ENCODE data around the gene RASA4. TPM values are rescaled to one million over a fixed set of nuclear protein-coding genes. Genes with fewer than 3 reads are reported as not detected.
"Not testable (repeated sequence)": the region's sequence is repeated elsewhere in the genome, so short reads cannot be mapped to it uniquely, and the experiment has no call there.

The RASA4 gene
- total and polyA plus RNA-seq, 4 donors = 1.1 to 7.3 (median 3.4) TPM

- H3K27me3 ChIP-seq (ENCODE audit: control insufficient read depth in 4 of 4, insufficient read depth in 4 of 4, low read length in 3 of 4); DNase-seq (ENCODE audit: low spot score); H3K9me3 ChIP-seq (ENCODE audit: control insufficient read depth in 4 of 4, low read length in 3 of 4); H3K4me1 ChIP-seq (ENCODE audit: control insufficient read depth in 4 of 4, insufficient read depth in 4 of 4, low read length in 3 of 4); H3K9ac ChIP-seq (ENCODE audit: low read depth in 1 of 2, low read length in 2 of 2); H3K27ac ChIP-seq (ENCODE audit: low read depth in 1 of 2, low read length in 2 of 2); H3K36me3 ChIP-seq (ENCODE audit: control insufficient read depth in 4 of 4, insufficient read depth in 3 of 4, low read depth in 1 of 4, low read length in 3 of 4); H3K4me3 ChIP-seq (ENCODE audit: low read depth in 1 of 3, low read length in 3 of 3): not testable (repeated sequence)
- no CpG with 5 or more reads among the region's 9 CpGs for WGBS
Measured at GRCh38 chr7:102599699-102600098, 16.9 kb downstream of the RASA4 start.

- not testable (repeated sequence) for H3K27me3 ChIP-seq (ENCODE audit: control insufficient read depth in 4 of 4, insufficient read depth in 4 of 4, low read length in 3 of 4); H3K4me1 ChIP-seq (ENCODE audit: control insufficient read depth in 4 of 4, insufficient read depth in 4 of 4, low read length in 3 of 4); H3K36me3 ChIP-seq (ENCODE audit: control insufficient read depth in 4 of 4, insufficient read depth in 3 of 4, low read depth in 1 of 4, low read length in 3 of 4); H3K9ac ChIP-seq (ENCODE audit: low read depth in 1 of 2, low read length in 2 of 2); H3K27ac ChIP-seq (ENCODE audit: low read depth in 1 of 2, low read length in 2 of 2); H3K4me3 ChIP-seq (ENCODE audit: low read depth in 1 of 3, low read length in 3 of 3); H3K9me3 ChIP-seq (ENCODE audit: control insufficient read depth in 4 of 4, low read length in 3 of 4); DNase-seq (ENCODE audit: low spot score)
- 69% methylated on average over 3 of the region's 10 CpGs for WGBS
Measured at GRCh38 chr7:102596036-102596435, 20.5 kb downstream of the RASA4 start.

DNA sequence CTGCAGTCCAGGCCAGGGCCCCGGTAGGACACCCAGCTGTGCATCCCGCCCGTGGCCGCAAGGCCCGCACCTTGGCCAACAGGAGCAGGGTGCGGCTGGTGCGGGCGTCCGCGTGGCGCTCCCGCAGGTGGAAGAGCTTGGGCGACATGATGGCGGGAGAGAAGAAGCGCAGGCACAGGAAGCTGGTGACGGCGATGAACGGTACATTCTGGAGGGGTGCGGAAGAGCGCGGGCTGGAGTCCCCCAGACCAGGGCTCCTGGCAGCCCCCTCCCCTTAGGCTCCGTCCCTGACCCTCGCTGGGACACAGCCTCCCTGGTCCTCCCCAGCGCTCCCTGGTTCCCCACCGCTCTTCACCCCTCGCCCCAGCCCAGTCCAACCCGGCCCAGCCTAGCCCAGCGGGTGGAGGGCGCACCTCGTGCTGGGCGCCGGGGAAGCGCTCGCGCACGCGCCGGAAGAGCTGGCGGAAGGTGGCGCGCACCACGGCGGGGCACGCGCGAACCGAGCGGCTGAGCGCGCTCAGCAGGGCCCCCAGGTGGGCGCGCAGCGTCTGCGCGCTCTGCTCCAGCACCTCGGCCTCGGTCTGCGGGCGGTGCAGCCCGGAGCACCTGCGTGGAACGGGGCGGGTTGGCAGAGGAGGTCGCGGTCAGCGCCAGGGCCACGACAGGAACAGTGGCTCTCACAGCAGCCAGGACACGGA, 22.8 kb downstream of the RASA4 start:
- not testable (repeated sequence) for H3K36me3 ChIP-seq (ENCODE audit: control insufficient read depth in 4 of 4, insufficient read depth in 3 of 4, low read depth in 1 of 4, low read length in 3 of 4); H3K4me1 ChIP-seq (ENCODE audit: control insufficient read depth in 4 of 4, insufficient read depth in 4 of 4, low read length in 3 of 4); H3K9ac ChIP-seq (ENCODE audit: low read depth in 1 of 2, low read length in 2 of 2); H3K27ac ChIP-seq (ENCODE audit: low read depth in 1 of 2, low read length in 2 of 2); H3K4me3 ChIP-seq (ENCODE audit: low read depth in 1 of 3, low read length in 3 of 3); DNase-seq (ENCODE audit: low spot score); H3K27me3 ChIP-seq (ENCODE audit: control insufficient read depth in 4 of 4, insufficient read depth in 4 of 4, low read length in 3 of 4); H3K9me3 ChIP-seq (ENCODE audit: control insufficient read depth in 4 of 4, low read length in 3 of 4)
- no CpG with 5 or more reads among the region's 68 CpGs for WGBS

DNA sequence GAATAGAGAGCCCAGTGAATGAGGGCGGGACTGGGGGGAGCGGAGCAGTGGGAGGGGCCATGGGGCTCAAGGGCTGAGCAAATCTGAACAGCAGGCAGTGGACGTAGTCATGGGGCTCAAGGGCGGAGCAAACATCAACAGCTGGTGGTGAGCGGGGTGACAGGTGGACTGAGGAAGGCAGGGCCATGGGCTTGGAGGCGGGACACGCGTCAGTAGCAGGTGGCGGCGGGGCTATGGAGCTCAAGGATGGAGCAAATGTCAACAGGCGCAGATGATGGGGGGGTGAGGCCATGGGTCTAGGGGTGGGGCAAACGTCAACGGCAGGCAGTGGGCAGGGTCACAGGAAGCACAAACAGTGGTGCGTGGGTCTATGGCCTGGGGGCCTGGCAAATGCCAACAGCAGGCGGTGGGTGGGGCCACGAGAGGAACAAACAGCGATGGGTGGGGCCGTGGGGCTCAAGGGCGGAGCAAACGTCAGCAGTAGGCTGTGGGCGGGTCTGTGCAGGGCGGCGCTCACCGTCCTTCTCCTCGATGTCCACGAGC, 24.0 kb downstream of the RASA4 start:
- not testable (repeated sequence) for H3K9me3 ChIP-seq (ENCODE audit: control insufficient read depth in 4 of 4, low read length in 3 of 4); H3K4me3 ChIP-seq (ENCODE audit: low read depth in 1 of 3, low read length in 3 of 3); DNase-seq (ENCODE audit: low spot score); H3K27me3 ChIP-seq (ENCODE audit: control insufficient read depth in 4 of 4, insufficient read depth in 4 of 4, low read length in 3 of 4); H3K36me3 ChIP-seq (ENCODE audit: control insufficient read depth in 4 of 4, insufficient read depth in 3 of 4, low read depth in 1 of 4, low read length in 3 of 4); H3K27ac ChIP-seq (ENCODE audit: low read depth in 1 of 2, low read length in 2 of 2); H3K4me1 ChIP-seq (ENCODE audit: control insufficient read depth in 4 of 4, insufficient read depth in 4 of 4, low read length in 3 of 4); H3K9ac ChIP-seq (ENCODE audit: low read depth in 1 of 2, low read length in 2 of 2)
- WGBS = 23% methylated on average over 6 of the region's 26 CpGs

DNA sequence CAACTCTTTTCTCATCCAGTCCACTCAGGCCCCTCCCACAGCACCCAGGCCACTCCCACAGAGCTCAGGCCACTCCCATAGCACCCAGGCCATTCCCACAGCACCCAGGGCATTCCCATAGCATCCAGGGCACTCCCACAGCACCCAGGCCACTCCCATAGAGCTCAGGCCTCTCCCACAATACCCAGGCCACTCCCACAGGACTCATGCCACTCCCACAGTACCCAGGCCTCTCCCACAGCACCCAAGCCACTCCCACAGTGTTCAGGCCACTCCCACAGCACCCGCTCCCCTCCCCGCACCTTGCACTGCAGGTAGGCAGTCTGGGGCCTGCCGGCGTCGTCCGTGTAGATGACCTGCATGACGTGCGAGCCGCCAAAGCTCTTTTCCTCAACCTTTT, 26.7 kb downstream of the RASA4 start:
- H3K4me1 ChIP-seq (ENCODE audit: control insufficient read depth in 4 of 4, insufficient read depth in 4 of 4, low read length in 3 of 4); H3K4me3 ChIP-seq (ENCODE audit: low read depth in 1 of 3, low read length in 3 of 3); H3K9ac ChIP-seq (ENCODE audit: low read depth in 1 of 2, low read length in 2 of 2); H3K27ac ChIP-seq (ENCODE audit: low read depth in 1 of 2, low read length in 2 of 2); H3K9me3 ChIP-seq (ENCODE audit: control insufficient read depth in 4 of 4, low read length in 3 of 4); H3K36me3 ChIP-seq (ENCODE audit: control insufficient read depth in 4 of 4, insufficient read depth in 3 of 4, low read depth in 1 of 4, low read length in 3 of 4); DNase-seq (ENCODE audit: low spot score); H3K27me3 ChIP-seq (ENCODE audit: control insufficient read depth in 4 of 4, insufficient read depth in 4 of 4, low read length in 3 of 4): not testable (repeated sequence)
- no CpG with 5 or more reads among the region's 9 CpGs for WGBS

GRCh38 chr7:102583495-102583894, 33.1 kb downstream of the RASA4 start:
- H3K9me3 ChIP-seq (ENCODE audit: control insufficient read depth in 4 of 4, low read length in 3 of 4); H3K36me3 ChIP-seq (ENCODE audit: control insufficient read depth in 4 of 4, insufficient read depth in 3 of 4, low read depth in 1 of 4, low read length in 3 of 4); H3K27me3 ChIP-seq (ENCODE audit: control insufficient read depth in 4 of 4, insufficient read depth in 4 of 4, low read length in 3 of 4); H3K4me1 ChIP-seq (ENCODE audit: control insufficient read depth in 4 of 4, insufficient read depth in 4 of 4, low read length in 3 of 4); H3K9ac ChIP-seq (ENCODE audit: low read depth in 1 of 2, low read length in 2 of 2); H3K4me3 ChIP-seq (ENCODE audit: low read depth in 1 of 3, low read length in 3 of 3); DNase-seq (ENCODE audit: low spot score); H3K27ac ChIP-seq (ENCODE audit: low read depth in 1 of 2, low read length in 2 of 2): not testable (repeated sequence)
- no CpG with 5 or more reads among the region's 5 CpGs for WGBS

DNA sequence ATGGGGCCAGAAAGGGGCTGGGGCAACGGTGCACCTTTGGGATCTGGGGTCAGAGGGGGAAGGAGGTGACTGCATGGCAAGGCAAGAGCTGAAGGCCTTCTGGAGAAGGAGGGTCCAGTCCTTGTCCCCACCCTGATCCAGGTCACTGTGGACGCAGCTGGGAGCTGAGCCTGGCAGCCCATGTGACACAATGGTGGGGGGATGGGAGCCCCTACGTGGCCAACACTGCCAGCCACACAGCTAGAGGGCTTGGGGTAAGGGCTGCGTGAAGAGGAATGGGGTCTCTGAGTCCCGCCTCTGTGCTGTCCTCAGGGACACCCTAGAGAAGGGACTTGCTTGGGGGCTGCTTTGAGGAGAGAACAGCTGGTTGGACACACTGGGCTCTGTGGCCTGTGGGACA, 34.8 kb downstream of the RASA4 start:
- H3K9ac ChIP-seq (ENCODE audit: low read depth in 1 of 2, low read length in 2 of 2); H3K4me1 ChIP-seq (ENCODE audit: control insufficient read depth in 4 of 4, insufficient read depth in 4 of 4, low read length in 3 of 4); H3K9me3 ChIP-seq (ENCODE audit: control insufficient read depth in 4 of 4, low read length in 3 of 4); DNase-seq (ENCODE audit: low spot score); H3K27ac ChIP-seq (ENCODE audit: low read depth in 1 of 2, low read length in 2 of 2); H3K27me3 ChIP-seq (ENCODE audit: control insufficient read depth in 4 of 4, insufficient read depth in 4 of 4, low read length in 3 of 4); H3K4me3 ChIP-seq (ENCODE audit: low read depth in 1 of 3, low read length in 3 of 3); H3K36me3 ChIP-seq (ENCODE audit: control insufficient read depth in 4 of 4, insufficient read depth in 3 of 4, low read depth in 1 of 4, low read length in 3 of 4): not testable (repeated sequence)
- WGBS = no CpG with 5 or more reads among the region's 5 CpGs

- not testable (repeated sequence) for H3K4me1 ChIP-seq (ENCODE audit: control insufficient read depth in 4 of 4, insufficient read depth in 4 of 4, low read length in 3 of 4); H3K9ac ChIP-seq (ENCODE audit: low read depth in 1 of 2, low read length in 2 of 2); DNase-seq (ENCODE audit: low spot score); H3K27me3 ChIP-seq (ENCODE audit: control insufficient read depth in 4 of 4, insufficient read depth in 4 of 4, low read length in 3 of 4); H3K9me3 ChIP-seq (ENCODE audit: control insufficient read depth in 4 of 4, low read length in 3 of 4); H3K36me3 ChIP-seq (ENCODE audit: control insufficient read depth in 4 of 4, insufficient read depth in 3 of 4, low read depth in 1 of 4, low read length in 3 of 4); H3K4me3 ChIP-seq (ENCODE audit: low read depth in 1 of 3, low read length in 3 of 3); H3K27ac ChIP-seq (ENCODE audit: low read depth in 1 of 2, low read length in 2 of 2)
- WGBS = 80% methylated on average over 5 of the region's 5 CpGs
Measured at GRCh38 chr7:102578486-102578885, 38.1 kb downstream of the RASA4 start.
